IPS-NIHi11 (cell line): ENCODE measurements around the gene RFC3.
A peak's percentile ranks its signal among the peaks of the same experiment; 100 is the strongest.

ENCODE experiments used
- DNase-seq: peaks from one replicate; pipeline ENCODE4 v3.0.0; 2012; ENCODE audit warnings: mixed read lengths, low spot score

RFC3 gene

DNA sequence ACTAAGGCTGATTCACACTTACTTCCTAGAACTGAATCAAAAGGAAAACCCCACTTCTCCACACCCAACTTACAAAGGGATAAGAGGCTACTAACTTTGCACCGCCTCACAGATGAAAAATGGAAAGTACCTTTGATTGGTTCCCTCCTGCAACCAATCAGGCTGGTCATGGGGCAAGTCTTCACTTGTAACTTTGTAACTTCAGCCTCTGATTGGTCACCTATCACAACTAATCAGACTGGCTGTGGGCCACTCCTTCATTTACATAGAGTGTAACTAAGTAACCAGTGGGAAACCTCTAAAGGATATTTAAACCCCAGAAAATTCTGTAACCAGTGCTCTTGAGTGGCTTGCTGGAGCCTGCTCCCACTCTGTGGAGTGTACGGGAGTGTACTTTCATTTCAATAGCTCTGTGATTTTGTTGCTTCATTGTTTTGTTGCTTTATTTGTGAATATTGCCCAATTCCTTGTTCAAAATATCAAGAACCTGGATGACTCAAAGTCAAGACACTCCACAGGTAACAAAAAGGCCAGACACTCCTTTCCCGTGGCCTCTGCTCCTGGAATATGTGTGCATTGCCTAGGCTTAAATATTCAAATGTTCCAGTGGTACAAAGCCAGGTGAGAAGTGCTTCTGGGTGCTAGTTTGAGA is 50.5 kb downstream of the RFC3 start:
- DNase-seq, result no peak

DNA sequence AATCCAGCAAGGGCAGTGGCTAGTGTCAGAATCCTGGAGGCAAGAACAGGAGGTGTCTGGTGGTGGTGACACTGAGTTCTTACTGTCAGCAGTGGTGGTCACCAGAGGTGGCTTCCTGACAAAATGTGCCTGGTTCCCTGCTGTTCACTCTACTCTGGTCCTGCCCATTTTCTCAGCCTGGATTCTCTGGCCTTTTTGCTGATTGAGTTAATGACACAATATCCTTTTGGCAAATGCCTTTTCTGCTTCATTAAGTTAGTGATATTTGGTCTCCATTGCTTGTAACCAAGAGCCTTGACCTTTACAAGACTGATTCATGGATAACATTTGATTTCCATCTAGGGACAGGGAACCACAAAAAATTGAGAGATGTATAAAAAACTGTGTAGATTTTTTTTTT is 51.1 kb downstream of the RFC3 start:
- peak; percentile 13 for DNase-seq

DNA sequence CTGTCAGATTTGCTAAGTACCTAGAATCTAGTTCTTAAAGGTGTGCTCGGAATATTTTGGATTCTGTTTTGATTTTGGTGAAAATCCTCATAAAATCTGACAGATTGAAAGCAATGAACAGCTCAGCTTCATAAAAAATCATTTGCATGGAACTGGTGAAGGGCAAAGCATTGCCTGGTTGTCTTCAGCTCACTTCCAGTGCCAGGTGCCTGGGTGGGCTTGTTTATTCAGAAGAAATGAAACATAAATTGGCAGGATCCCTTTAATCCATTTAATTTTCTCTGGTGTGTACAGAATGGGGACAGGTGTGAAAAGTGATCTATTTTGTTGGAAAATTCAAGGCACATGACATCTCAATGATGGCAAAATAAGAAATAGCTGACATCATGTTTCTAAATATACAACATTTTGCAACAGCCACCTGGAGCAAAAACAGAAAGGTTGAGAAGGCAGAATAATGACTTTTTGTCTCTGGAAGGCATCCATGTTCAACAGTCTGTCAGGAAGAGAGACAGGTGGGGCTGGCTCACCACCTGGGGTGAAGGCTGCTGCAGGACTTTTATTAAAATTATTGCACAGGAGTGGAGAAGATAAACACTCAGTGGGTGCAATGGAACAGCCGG is 52.2 kb downstream of the RFC3 start:
- DNase-seq, result peak; percentile 10

DNA sequence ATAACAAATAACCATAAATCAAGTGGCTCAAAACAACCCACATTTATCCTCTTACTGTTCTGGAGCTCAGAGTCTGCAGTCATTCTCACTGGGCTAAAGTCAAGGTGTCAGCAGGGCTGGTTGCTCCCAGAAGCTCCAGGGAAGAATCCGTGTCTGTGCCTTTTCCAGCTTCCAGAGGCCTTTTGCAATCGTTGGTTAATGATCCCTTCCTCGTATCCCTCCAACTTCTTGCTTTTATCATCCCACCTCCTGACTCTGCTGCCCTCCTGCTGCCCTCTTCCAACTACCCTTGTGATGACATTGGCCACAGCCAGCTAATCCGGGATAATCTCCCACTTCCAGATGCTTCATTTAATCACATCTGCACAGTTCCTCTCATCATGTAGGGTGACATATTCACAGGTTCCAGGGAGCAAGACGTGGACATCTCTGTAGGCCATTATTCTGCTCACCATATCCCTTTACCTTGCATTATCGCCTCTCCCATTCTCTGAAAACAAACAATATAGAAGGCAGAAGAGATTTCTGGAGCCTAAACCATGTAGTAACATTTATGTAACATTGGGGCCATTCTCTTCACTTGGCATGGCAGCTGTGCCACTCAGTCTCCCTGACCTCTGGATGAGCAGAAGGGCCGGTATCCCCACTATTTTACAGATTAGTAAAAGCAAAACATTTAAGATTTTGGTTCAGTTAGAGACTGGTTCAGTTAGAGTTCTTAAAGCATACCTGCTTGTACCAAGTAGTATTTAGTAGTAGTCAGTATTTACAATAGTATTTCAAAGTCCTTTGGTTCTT is 53.5 kb downstream of the RFC3 start:
- DNase-seq, result no peak

DNA sequence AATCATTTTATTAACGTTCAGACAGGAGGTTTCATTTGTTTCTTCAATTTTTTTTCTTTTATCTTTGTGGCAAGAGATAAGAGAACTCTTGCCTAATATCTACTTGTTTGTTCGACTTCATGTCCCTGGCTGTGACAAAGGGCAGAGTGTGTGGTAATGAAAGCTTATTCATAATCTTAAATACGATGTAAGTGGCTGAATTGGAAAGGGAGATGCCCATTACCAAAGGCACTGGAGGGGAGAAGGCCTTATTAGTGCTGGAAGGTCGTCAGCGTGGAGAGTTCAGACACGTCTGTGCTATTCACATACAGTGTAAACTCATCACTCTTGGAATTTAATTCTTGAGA is 54.0 kb downstream of the RFC3 start:
- no peak for DNase-seq

- DNase-seq, result no peak
These were observed 55.4 kb downstream of the RFC3 start for GRCh38 chr13:33873251-33873908.

DNA sequence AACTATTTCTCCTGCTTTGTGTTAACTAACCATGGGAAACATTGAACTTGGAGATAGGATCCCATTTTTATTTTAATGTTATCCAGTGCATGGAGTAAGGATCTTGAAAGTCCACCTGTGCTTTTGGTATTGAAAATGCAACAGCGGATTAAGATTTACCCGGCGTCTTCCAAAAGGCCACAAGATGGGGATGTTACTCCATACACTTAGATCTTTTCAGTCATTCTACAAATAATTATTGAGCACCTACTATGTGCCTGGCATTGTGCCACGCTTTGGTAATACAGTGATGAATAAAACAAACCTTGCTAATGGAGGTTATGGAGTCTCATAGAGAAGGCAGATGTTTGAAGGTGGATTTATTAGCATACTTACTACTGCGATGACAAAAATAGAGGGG is 56.9 kb downstream of the RFC3 start:
- DNase-seq, result no peak

DNA sequence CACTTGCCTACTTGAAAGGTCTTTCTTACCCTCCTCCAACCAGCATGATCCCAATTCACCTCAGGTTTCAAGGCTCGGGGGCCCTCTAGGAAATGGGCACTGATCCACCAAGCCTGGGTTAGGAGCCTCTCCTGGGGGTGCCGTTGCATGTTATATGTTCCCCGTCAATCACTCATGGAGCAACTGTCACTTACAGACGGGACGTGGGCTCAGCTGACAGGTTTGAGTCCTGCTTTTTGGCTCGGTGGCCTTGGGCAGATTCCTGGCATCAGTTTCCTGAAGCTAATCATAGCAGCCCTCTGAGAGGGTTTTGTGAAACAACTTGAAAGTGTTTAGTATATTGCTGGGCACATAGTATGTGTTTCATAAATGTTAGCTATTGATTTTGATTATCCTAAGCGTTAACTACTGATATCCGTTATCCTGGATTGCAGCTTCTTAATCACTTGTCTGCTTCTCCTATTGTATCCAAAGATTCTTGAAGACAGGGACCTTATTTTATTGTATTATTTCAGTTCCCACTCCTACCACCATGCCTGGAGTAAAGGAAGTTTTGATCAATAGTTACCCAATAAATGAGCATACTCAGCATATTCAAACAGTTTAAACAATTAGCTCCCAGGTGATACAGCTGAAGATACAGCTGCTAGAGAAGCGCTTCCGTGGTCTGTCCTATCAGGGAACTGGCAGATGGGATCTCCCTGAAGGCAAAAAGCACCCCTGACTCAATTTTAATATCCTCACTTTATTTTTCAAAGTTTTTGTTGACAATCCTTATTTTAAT is 57.9 kb downstream of the RFC3 start:
- no peak for DNase-seq

GRCh38 chr13:33876716-33877394 is 58.9 kb downstream of the RFC3 start:
- no peak for DNase-seq

DNA sequence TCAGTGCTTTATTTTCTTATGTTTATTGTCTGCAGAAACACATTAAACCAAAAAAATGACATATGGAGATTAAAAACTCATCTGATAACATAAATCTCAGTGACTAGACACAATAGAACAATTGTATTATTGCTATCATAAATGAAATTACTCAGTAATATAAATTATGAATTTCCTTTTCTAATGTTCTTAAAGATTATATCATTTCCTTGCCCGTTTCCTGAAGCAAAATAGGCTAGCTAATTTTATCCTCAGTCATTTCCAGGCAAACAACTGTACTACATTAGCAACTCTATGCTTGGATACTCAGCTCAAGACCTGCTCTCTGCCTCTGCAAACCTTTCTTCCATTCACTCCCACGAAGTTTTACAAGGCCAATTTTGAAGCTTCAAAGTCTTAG is 61.2 kb downstream of the RFC3 start:
- DNase-seq, result no peak

DNA sequence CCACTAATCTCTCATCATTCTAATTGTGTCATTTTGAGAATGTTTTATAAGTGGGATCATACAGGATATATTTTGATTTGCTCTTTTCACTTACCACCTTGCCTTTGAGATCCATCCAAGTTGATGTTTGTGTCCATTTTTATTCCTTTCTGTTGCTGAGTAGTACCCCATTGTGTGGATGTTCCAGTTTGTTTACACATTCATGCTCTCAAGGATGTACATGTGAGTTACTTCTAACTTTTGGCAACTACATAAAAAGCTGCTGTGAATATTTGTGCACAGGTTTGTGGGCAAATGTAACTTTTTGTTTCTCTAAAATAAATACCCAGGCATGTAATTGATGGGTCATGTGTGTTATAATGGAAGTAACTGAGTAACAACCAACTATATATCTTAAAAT is 64.9 kb downstream of the RFC3 start:
- DNase-seq, result no peak

- no peak for DNase-seq
These were observed 66.7 kb downstream of the RFC3 start for GRCh38 chr13:33884531-33885220.
